HEK293T (cell line): ENCODE data around the gene PDLIM1.

ENCODE experiments used
- ARNT ChIP-seq: fragments of 450-650 bp; IDR thresholded peaks from 2 replicates; pipeline ENCODE4 v1.6.1; 2017; ENCODE audit warnings: mild to moderate bottlenecking
- ELF4 ChIP-seq: fragments of 450-650 bp; IDR thresholded peaks from 2 replicates; pipeline ENCODE4 v1.6.1; 2017; ENCODE audit warnings: antibody characterized with exemption
- FOXA1 ChIP-seq: fragments of 450-650 bp; IDR thresholded peaks from 2 replicates; pipeline ENCODE4 v1.6.1; 2016; ENCODE audit warnings: mild to moderate bottlenecking
- FOXK2 ChIP-seq: fragments of 450-650 bp; IDR thresholded peaks from 2 replicates; pipeline ENCODE4 v1.6.1; 2016; ENCODE audit warnings: mild to moderate bottlenecking
- FOXM1 ChIP-seq: fragments of 450-650 bp; IDR thresholded peaks from 2 replicates; pipeline ENCODE4 v1.6.1; 2017; ENCODE audit warnings: mild to moderate bottlenecking, borderline replicate concordance
- L3MBTL2 ChIP-seq: fragments of 450-650 bp; conservative IDR thresholded peaks from 2 replicates; pipeline ENCODE4 v1.6.1; 2016; ENCODE audit warnings: mild to moderate bottlenecking
- LEF1 ChIP-seq: fragments of 450-650 bp; IDR thresholded peaks from 2 replicates; pipeline ENCODE4 v1.6.1; 2017; ENCODE audit warnings: mild to moderate bottlenecking, borderline replicate concordance
- NFRKB ChIP-seq: fragments of 450-650 bp; IDR thresholded peaks from 2 replicates; pipeline ENCODE4 v1.6.1; 2016; ENCODE audit warnings: mild to moderate bottlenecking, moderate library complexity
- SP1 ChIP-seq: fragments of 450-650 bp; IDR thresholded peaks from 2 replicates; pipeline ENCODE4 v1.6.1; 2017
- SUZ12 ChIP-seq: fragments of 450-650 bp; IDR thresholded peaks from 2 replicates; pipeline ENCODE4 v1.6.1; 2016; ENCODE audit warnings: mild to moderate bottlenecking

DNA sequence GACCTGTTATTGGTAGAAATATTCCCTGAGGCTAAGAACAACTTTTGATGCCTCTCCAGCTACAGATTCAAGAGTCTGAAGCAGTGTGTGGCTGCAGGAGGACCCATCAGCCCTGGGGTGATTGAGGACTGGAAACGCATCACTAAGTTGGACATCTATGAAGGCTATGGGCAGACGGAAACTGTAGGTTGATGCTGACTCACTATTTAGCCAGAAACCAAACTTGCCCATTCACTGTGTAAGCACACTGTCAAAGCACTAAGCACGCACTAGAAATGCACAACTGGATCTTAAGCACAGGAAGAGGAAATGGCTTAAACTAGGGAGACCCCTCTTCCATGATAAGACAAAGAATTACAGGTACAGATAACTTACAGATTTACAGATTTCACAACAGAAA lies 76.0 kb downstream of the PDLIM1 start:
- TF ChIP-seq ARNT (no peak), SP1 (no peak), LEF1 (no peak), ELF4 (no peak), FOXA1 (no peak), FOXM1 (no peak), L3MBTL2 (no peak), NFRKB (no peak), SUZ12 (no peak), FOXK2 (no peak)
